CD4-positive, alpha-beta T cell treated with Interleukin-17A for 4 hours (primary cell): ENCODE measurements around the gene EFNA3.

ENCODE experiments used
- DNase-seq: peaks from one replicate; pipeline ENCODE4 v3.0.0-alpha.2; 2020; ENCODE audit warnings: mixed read lengths

Gene EFNA3

DNA sequence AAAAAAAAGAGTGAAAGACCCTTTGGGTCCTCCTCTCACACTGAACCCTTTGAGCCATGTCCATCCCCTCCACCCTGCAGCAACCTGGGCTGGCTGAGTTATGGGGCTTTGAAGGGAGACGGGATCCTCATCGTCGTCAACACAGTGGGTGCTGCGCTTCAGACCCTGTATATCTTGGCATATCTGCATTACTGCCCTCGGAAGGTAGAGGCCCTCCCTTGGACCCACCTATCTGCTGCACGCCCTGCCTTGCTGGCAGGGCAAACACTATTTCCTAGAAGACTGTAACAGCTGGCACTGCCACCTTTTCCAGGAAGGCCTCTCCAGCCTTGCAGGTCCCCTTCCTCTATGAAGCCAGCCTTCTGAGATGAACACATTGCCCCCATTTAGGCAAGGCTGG is 58.1 kb downstream of the EFNA3 start:
- DNase-seq: peak; percentile 22
